Measurements from ENCODE around the gene VPS26A. TPM values are rescaled to one million over a fixed set of nuclear protein-coding genes. Genes with fewer than 3 reads are reported as not detected.

The VPS26A gene
- total RNA-seq, 4 donors from 2014 or later, result 22.0 to 67.2 (median 52.1) TPM

DNA sequence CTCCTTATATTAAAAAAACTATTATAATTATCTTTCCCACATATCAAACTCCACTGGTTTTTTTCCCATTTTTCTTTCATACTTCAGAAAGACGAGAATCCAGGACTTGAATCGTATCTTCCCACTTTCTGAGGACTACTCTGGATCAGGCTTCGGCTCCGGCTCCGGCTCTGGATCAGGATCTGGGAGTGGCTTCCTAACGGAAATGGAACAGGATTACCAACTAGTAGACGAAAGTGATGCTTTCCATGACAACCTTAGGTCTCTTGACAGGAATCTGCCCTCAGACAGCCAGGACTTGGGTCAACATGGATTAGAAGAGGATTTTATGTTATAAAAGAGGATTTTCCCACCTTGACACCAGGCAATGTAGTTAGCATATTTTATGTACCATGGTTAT is 20.2 kb upstream of the VPS26A start:
- no peak for DNase-seq
- TF ChIP-seq, protein P1, sequence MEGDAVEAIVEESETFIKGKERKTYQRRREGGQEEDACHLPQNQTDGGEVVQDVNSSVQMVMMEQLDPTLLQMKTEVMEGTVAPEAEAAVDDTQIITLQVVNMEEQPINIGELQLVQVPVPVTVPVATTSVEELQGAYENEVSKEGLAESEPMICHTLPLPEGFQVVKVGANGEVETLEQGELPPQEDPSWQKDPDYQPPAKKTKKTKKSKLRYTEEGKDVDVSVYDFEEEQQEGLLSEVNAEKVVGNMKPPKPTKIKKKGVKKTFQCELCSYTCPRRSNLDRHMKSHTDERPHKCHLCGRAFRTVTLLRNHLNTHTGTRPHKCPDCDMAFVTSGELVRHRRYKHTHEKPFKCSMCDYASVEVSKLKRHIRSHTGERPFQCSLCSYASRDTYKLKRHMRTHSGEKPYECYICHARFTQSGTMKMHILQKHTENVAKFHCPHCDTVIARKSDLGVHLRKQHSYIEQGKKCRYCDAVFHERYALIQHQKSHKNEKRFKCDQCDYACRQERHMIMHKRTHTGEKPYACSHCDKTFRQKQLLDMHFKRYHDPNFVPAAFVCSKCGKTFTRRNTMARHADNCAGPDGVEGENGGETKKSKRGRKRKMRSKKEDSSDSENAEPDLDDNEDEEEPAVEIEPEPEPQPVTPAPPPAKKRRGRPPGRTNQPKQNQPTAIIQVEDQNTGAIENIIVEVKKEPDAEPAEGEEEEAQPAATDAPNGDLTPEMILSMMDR (IDR thresholded peaks at IDR 0.05), result no peak
- TF ChIP-seq POLR2A (IDR thresholded peaks at IDR 0.05), result no peak
- H3K27ac ChIP-seq, result no peak overlapping the region
- intact Hi-C loops (cut with DNase I; ENCODE audit: low total_unique reads), result loop anchor here (10.0 kb wide), 1 partner anchor 99 kb away; no protein-coding TSS in a partner anchor
- no peaks in the 10 kb centered on the region for H3K27me3 ChIP-seq
- H3K4me3 ChIP-seq, result no peak overlapping the region
- no peaks in the 10 kb centered on the region for H3K36me3 ChIP-seq
- no peaks in the 10 kb centered on the region for H3K4me1 ChIP-seq
- H3K9me3 ChIP-seq, result no peaks in the 10 kb centered on the region

DNA sequence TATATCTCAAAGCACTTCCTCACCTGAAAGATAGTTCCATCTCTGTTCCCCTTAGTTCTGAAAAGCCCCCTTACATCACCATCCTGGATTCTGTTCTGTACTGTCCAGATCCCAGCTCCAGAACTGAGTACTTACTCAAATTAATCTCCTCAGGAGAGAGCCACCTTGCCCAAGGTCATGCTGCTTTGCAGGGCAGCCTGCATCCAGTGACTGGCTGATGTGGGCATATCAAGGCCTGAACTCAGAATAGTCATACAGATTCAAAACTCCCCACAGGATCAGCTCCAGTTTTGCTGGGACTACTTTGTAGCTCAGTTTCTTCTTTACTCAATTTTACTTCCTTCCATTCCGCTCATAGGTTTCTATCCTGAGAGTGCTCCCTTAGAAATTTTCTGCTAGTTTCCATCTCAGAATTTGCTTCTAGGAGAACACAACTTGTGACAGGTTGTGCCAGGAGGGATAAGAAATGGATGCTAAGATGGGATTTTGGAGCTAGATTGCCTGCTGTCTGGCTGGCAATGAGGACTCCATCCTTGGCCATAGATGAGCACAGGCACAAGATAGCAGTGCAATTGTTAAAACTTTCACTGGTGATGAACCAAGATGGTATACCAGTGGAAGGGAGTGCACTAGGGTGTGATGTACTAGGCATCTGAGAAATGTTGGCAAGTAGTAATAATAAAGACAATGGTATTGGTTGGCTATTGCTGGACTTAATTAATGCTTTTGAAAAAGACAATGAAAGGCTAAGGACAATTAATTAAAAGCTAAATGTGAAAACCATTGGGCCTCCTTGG is 18.8 kb upstream of the VPS26A start:
- intact Hi-C loops (cut with DNase I; ENCODE audit: low total_unique reads), result loop anchor here (10.0 kb wide), 1 partner anchor 100 kb away; no protein-coding TSS in a partner anchor
- no peak for TF ChIP-seq POLR2A (IDR thresholded peaks at IDR 0.05)
- TF ChIP-seq, protein P1 (IDR thresholded peaks at IDR 0.05), result no peak
- no peak for DNase-seq
- H3K4me3 ChIP-seq, result no peak overlapping the region
- H3K27me3 ChIP-seq, result no peaks in the 10 kb centered on the region
- H3K36me3 ChIP-seq, result no peaks in the 10 kb centered on the region
- H3K9me3 ChIP-seq, result no peaks in the 10 kb centered on the region
- H3K27ac ChIP-seq, result no peak overlapping the region
- no peaks in the 10 kb centered on the region for H3K4me1 ChIP-seq

GRCh38 chr10:69107176-69107490 is 16.8 kb upstream of the VPS26A start:
- TF ChIP-seq POLR2A (IDR thresholded peaks at IDR 0.05), result no peak
- TF ChIP-seq, protein P1 (IDR thresholded peaks at IDR 0.05), result no peak
- no peaks in the 10 kb centered on the region for H3K36me3 ChIP-seq

GRCh38 chr10:69107699-69108098 is 16.3 kb upstream of the VPS26A start:
- H3K9me3 ChIP-seq, result no peaks in the 10 kb centered on the region
- H3K4me1 ChIP-seq, result no peaks in the 10 kb centered on the region
- H3K36me3 ChIP-seq, result no peaks in the 10 kb centered on the region
- intact Hi-C loops (cut with DNase I; ENCODE audit: low total_unique reads), result loop anchor here (10.0 kb wide), 1 partner anchor 103 kb away; no protein-coding TSS in a partner anchor
- DNase-seq, result no peak
- no peak overlapping the region for H3K4me3 ChIP-seq
- no peaks in the 10 kb centered on the region for H3K27me3 ChIP-seq
- H3K27ac ChIP-seq, result no peak overlapping the region
- TF ChIP-seq, protein P1 (IDR thresholded peaks at IDR 0.05), result no peak
- no peak for TF ChIP-seq POLR2A (IDR thresholded peaks at IDR 0.05)

More at GRCh38 chr10:69107176-69107490, 16.8 kb upstream of the VPS26A start:
- intact Hi-C loops (cut with DNase I; ENCODE audit: low total_unique reads), result loop anchor here (10.0 kb wide), 1 partner anchor 102 kb away; no protein-coding TSS in a partner anchor
- Histone ChIP-seq H3K27ac (no peak overlapping the region), H3K4me3 (no peak overlapping the region), H3K9me3 (no peaks in the 10 kb centered on the region), H3K27me3 (no peaks in the 10 kb centered on the region), H3K4me1 (no peaks in the 10 kb centered on the region)
- no peak for DNase-seq

DNA sequence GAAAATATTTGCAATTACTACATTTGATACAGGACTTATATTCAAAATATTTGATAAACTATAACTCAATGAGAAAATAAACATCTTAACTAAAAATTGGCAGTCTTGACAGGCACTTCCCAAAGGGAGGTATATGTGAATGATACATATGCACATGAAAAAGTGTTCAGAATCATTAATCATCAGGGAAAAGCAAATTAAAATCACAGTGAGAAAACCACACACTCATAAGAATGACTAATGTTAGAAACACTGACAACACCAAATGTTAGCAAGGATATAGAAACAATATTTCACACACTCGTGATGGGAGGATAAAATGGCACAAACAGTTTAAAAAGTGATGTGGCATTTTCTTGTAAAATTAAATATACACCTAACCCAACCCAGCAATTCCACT is 4.1 kb upstream of the VPS26A start:
- TF ChIP-seq POLR2A (IDR thresholded peaks at IDR 0.05), result no peak
- TF ChIP-seq, protein P1 (IDR thresholded peaks at IDR 0.05), result no peak
- intact Hi-C loops (cut with DNase I; ENCODE audit: low total_unique reads), result no loop called here
- no peaks in the 10 kb centered on the region for H3K27me3 ChIP-seq
- H3K27ac ChIP-seq, result no peak overlapping the region
- H3K4me3 ChIP-seq, result no peak overlapping the region
- H3K4me1 ChIP-seq, result no peaks in the 10 kb centered on the region
- DNase-seq, result no peak
- no peaks in the 10 kb centered on the region for H3K36me3 ChIP-seq
- no peaks in the 10 kb centered on the region for H3K9me3 ChIP-seq
